COLO829 (cell line): ENCODE data around the gene NLRC5.
"Not testable (repeated sequence)": the region's sequence is repeated elsewhere in the genome, so short reads cannot be mapped to it uniquely, and the experiment has no call there.

Source experiments
- DNase-seq: peaks from one replicate; pipeline ENCODE4 v3.0.0; 2012; ENCODE audit warnings: low spot score

Gene NLRC5

DNA sequence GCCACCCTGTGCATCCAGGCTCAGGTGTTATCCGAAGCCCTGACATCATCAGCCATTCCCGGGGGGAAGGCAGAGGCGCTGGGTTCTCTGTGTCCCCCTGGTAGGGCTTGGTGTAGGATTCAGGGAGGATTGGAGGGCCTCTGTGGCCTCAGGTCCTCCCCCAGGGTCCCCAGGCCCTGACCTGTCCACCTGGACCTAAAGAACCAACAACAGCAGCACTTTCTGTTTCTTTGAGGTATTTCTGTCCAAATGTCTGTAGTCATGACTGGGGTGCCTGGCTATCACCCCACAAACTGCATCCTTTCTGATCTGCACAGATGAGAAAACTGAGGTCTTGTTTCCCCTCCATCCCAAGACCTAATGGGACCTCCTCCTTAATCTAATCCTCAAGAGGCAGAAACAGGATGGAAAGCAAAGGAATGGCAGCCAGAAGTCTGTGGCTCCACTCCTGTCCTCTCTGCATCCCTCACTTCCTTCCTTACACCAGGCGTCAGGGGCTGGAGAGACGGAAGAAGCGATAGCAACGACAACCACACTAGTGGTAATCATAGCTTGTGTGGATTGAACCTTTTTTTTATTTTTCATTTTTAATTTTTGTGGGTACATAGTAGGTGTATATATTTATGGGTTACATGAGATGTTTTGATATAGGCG lies 11.8 kb downstream of the NLRC5 start:
- DNase-seq = no peak

DNA sequence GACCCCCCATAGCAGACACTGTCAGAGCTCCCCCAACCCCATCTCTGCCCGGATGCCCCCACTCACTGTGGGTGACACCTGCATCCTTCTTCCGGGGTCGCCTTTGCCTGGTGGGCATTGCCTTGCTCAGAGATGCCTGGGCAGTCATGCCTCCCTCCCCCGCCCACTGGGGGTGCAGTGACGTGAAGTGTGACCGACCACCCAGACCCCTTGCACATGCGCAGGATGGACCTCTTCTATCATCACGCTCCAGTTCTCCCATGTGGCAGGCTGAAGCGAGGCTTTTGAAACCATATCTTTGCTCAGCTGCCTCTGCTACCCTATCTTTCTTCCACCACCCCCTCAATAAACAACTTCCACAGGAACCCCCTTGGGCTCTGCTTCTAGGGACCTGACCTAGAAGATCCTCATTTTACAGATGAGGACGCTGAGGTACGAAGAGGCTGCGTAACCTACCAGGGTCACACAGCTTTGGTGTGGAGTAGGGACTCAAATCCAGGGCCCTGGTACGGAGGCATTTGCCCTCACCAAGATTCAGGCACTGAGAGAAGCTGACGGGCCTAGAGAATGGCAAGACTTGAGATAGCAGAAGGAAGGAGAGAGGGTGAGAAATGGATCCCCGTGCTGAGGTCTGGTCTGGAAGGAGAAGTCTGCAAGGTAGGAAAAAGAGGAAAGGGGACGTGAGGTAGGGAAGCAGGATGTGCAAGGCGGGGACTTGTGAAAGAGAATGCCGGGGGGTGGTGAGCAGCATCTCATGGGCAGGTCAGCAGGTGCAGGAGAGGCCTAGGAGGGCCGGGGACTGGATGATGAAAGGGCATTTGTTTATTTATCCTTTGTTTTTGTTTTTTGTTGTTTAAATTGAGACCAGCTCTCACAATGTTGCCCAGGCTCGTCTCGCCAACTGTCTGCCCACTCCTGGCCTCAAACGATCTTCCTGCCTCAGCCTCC lies 14.4 kb downstream of the NLRC5 start:
- DNase-seq = no peak

DNA sequence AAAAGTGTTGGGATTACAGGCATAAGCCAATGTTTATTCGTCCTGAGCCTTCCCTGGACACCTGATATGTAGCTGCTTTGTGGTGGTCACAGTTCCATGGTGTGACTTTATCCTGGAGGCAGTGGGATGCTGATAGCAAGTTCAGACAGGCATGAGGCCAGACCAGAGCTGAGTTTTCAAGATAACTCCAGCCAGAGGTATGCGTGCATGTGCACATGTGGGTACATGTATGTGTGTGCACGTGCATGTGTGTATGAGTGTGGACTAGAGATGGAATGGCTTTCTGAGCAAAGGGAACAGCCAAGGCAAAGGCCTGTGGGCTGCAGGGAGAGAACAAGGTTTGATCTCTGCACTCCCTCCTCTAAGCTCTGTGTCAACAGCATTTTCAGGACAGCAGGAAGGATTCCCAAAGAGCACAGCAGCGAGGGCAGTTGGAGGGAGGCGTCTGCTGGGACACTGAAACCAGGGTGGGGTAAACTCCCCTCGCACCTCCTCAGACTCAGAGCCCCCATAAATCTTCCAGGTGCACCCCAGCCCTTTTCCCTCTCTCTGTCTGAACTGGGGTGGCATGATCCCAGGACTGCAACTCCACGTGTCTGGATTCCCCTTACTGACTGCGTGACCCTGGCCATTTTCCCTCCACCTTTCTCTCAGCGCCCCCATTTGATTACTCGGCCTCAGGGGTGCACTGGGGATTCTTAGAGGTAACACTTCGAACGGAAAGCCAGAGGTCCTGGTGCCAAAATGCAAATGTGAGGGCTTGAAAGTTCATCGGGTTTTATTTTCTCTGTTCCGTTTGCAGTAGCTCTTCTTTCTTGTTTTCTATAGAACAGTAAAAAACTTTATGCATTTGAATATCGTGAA lies 15.3 kb downstream of the NLRC5 start:
- no peak for DNase-seq

DNA sequence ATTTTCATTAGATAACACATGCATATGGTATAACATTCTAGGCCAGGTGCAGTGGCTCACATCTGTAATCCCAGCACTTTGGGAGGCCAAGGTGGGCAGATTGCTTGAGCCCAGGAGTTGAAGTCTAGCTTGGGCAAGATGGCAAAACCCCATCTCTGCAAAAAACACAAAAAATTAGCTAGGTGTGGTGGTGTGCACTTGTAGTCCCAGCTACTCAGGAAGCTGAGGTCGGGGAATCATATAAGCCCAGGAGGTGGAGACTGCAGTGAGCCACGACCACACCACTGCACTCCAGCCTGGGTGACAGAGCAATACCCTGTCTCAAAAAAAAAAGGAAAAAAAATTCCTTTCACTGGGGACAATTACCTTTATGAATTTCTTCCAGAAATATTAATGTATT lies 16.2 kb downstream of the NLRC5 start:
- not testable (repeated sequence) for DNase-seq

DNA sequence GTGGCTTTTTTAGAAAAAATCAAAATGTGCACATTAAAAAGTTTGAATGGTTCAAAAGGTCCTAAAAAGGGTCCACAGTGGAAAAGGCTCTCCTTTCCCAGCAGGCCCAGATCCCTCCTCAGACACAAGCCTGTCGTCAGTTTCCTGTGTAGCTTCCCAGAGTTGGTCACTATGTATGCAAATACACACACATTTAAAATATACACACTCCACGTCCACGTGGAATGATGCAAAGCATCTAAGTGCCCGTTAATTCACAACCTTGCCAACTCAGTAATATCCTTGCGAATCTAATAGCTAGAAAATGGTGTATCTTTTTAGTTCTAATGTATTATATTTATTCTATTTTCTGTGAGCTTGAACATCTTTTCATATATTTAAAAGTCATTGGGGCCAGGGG lies 17.7 kb downstream of the NLRC5 start:
- DNase-seq = no peak

DNA sequence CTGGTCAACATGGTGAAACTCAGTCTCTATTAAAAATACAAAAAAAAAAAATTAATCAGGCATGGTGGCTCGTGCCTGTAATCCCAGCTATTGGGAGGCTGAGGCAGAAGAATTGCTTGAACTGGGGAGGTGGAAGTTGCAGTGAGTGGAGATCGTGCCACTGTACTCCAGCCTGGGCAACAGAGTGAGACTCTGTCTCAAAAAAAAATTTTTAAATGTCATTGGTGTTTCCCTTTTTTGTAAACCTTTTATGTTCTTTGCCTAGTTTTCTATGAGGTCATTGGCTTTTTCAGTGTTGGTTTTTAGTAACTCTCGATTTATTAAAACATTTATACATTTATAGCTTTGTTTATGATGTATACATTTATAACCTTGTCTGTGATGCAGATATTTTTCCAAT lies 18.2 kb downstream of the NLRC5 start:
- DNase-seq = no peak

DNA sequence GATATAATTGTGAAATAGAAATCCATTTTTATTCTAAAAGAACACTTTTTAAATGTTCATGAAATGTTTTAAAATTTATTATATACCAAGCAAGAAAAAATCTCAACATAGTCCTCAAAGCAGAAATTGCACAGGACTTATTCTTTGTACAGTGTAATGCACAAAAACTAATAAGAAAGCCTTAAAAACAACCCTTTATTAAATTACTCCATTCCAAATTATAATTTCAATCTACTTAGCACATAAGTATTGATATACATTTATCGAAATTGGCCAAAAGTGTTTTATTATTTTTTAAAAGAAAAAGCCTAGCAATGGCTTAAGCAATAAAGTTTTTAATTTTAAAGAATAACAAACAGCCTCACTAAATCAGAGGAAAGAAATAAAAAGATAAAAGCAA lies 19.1 kb downstream of the NLRC5 start:
- DNase-seq = no peak

DNA sequence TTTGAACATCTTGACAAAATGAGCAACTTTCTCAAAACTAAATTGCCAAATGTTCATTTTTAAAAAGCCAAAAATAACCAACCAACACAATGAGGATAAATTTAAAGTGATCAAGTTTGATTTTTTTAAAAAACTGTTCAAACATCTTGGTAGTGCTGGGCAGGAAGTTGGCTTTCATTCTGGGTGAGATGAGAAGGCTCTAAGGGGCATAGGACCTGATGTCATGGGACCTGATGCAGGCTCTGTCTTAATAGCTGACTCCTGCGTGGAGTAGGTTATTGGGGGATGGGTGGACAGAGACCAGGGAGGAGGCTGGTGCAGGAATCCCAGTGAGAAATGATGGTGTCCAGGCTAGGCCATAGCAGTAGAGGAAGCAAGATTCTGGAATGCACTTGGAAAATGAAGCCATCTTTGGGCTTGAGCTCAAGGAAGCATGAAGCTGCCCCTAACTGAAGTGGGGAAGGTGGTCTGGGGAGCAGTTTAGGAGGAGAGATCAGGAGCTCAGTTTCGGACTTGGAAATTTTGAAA lies 20.4 kb downstream of the NLRC5 start:
- DNase-seq = no peak

DNA sequence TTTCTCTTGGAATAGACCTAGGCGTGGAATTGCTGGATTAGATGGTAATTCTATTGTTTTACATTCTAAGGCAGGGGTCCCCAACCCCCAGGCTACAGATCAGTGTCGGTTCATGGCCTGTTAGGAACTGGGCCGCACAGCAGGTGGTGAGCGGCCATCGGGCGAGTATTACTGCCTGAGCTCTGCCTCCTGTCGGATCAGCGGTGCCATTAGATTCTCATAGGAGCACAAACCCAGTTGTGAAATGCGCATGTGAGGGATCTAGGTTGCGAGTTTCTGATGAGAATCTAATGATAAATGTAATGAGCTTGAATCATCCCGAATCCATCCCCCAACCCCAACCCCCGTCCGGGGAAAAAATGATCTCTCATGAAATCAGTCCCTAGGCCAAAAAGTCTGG lies 23.0 kb downstream of the NLRC5 start:
- no peak for DNase-seq

DNA sequence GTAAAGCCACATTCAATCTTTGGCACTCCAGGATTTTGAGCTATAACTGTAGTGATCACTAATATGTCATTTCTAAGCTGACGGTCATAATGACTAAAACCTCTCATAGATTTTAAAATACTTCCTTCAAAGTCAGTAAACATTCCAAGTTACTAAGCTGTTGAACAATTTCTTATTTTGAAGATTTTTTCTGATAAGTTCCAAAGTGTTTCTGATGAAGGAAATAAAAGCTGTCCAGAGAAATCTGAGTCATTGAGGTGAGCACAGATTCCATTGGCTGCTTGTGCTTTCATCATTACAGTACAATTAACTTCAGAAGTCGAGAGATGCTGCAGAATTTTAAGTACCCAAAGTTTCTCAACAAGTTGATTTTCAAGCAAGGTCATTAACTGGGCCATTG lies 23.9 kb downstream of the NLRC5 start:
- DNase-seq = no peak

DNA sequence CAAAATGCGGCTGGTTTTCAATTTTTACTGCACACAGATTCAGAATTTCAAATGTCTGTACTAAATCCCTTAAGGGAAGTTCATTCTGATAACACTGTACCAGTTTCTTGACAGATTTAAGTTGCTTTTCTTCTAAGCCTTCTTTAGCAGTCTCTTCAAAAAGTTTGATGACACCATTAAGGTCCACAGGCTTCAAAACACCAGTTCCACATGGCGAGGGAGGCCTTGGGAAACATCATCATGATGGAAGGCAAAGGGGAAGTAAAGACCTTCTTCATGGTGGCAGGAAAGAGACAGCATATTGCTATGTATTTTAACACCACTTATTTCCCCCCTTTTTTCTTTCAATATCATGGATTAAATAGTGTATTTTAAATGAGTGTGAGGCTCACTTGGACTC lies 24.5 kb downstream of the NLRC5 start:
- DNase-seq = no peak

DNA sequence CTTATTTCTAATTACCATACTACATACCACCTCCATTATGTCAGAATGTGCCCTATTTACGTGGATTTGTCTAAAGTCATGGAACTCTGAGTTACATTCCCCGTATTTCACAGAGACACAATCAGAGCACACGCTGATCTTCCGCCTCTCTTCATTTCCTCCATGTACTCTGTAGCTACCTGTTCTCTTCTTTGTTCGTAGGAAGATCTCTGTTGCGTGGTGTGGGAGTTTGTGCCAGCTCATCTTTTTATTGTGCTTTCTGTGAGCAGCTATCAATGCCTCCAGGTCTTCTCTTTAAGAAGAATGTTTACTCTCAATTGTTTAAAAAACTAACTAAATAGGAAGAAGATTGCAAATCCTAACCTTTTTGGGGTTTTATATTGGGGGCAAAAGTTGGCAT lies 26.9 kb downstream of the NLRC5 start:
- DNase-seq = no peak

DNA sequence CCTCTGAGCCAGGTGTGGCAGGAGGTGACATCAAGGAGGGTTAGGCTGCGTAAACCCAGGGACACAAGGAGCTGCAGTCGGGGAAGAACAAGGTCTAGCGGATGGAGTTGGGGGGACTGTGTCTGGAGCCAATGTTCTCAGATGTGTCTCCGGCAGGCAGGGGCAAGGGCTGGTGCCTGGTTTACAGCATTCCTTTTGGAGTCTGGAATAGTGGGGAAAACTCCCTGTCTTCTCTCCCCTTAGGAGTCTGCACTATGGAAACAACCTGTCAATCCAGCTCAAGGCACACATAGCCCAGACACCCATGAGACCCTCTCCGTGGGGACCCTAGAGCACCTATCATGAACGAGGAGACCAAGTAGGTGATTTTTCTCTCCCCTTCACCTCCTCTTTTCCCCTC lies 27.5 kb downstream of the NLRC5 start:
- no peak for DNase-seq

DNA sequence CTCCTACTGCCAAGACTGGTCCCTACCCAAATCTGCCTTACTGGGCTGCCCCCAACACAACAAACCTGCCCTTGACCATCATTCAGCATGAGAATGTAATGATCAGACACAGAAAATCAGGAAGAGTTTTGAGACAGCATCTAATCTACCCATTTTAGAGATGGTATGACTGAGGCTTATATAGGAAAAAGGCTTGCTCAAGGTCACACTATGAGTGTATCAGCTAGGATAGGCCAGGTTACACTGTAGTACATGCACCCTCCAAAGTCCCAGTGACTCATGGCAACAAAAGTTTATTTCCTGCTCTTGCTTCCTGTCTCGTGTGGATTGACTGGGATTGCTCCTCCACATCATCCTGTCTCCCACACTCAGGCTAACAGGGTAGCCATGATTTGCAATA lies 27.9 kb downstream of the NLRC5 start:
- DNase-seq = no peak

DNA sequence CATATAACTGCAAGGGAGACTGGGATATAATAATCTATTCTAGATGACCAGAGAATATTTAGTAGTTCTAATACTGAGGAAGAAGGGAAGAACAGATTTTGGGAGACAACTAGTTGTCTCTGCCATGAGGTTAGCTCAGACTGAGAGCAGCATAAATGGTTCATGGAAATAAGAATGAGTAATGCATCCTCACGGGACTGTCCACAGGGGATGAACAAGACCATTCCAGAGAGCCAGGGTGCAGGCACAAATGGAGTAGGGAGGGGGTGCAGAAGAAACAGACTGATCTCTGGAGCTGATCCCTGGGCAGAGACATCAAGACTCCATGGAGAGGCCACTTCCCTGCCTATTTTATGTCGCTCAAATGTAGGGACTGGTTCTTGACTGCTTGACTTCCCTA lies 30.4 kb downstream of the NLRC5 start:
- DNase-seq = no peak

DNA sequence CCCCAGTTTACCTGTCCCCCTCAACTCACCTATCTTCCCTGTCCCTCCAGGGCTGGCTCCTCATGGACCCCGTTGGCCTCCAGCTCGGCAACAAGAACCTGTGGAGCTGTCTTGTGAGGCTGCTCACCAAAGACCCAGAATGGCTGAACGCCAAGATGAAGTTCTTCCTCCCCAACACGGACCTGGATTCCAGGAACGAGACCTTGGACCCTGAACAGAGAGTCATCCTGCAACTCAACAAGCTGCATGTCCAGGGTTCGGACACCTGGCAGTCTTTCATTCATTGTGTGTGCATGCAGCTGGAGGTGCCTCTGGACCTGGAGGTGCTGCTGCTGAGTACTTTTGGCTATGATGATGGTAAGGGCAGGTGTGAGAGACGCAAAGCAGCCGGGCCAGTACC lies 31.3 kb downstream of the NLRC5 start:
- no peak for DNase-seq

DNA sequence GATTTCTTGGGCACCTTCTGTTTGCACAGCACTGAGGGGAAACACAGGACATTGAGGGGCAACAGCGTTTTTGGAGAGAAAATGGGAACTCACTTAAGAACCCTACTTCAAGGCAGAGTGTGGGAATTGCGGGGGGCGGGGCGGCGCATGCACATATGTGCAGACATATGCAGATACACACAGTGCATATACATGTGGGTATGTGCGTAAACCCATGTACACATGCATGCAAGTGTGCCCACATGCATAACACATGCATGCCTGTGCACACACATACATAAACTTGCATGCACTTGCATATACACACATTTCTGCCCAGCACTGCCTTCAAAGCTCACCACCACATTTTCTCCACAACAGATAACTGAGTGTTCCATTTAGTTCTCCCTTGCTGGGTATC lies 32.4 kb downstream of the NLRC5 start:
- DNase-seq = no peak

DNA sequence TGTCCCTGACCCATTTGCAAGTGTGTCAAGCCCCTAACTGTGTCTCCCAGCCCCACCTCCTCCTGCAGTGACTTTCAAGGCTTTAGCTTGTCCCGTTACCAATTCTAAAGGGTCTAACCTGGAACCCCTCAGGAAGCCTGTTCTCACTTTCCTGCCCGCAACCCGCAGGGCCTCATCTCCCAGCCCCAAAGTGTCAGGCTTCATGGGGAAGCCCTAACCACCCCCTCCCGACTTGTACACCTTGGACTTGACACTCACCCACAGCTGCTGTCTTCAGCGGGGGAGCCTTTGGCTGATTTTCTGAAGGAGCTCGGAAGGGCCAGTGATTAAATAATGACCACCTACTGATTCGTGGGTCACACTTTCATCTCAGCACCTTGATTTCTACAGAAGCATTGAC lies 33.1 kb downstream of the NLRC5 start:
- no peak for DNase-seq

DNA sequence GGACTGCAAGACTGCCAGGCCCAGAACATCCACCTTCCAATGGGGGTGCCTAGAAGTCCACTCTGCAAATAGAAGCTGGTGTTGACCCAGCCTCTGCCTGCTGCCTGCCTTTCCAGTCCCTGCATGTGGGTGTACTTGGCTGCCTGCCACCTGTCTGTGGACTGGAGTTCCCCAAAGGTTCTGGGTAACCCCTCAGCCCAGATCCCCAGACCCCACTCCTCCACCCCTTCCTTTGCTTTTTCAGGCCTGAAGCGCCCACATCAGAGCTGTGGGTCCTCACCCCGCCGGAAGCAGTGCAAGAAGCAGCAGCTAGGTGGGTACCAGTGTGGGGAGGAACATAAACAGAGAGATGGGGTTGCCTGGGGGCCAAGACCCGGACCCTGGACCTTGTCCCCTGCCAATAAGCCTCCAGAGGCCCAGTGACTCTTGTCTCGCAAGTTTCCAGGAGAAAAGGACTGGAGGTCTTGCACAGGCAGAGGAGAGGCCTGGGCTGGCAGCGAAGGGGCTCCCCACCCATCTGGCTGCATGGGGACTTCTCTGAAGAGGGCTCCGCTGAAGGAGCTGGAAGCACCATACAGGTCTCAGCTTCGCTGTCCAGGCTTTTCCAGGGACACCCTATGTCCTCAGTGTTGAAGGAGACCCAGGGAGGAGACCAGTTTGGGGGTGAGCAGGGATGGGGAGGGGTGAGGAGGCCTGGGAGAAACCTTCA lies 34.3 kb downstream of the NLRC5 start:
- no peak for DNase-seq

DNA sequence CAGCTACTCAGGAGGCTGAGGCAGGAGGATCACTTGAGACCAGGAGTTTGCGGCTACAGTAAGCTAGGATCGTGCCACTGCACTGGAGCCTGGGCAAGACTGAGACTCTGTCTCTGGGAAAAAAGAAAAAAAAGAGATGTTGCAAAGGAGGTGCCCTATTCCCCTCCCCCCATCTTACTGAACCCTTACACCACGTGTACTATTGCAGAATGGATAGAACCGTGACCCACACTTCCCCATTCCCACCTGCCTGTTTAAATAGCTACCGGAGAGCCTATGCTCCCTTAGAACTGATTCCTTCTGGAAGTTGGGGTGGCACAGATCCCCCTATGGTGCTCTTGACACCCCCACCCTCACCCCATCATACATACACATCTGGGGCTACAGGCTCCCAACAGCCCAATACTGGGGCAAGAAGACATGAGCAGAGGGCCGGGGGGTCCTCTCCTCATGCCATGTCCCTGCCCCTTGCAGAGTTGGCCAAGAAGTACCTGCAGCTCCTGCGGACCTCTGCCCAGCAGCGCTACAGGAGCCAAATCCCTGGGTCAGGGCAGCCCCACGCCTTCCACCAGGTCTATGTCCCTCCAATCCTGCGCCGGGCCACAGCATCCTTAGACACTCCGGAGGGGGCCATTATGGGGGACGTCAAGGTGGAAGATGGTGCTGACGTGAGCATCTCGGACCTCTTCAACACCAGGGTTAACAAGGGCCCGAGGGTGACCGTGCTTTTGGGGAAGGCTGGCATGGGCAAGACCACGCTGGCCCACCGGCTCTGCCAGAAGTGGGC lies 35.7 kb downstream of the NLRC5 start:
- no peak for DNase-seq
